Activated B cell treated with CpG ODN at 0.5 μM for 24 hours (primary cell): ENCODE results near the gene ABHD8. TPM values are rescaled to one million over a fixed set of nuclear protein-coding genes. Genes with fewer than 3 reads are reported as not detected.

Experiments used
- ATAC-seq: fragments of 200-7000 bp; cut with Tn5 transposase; one replicate; pipeline ENCODE4 v1.10.0; 2021; ENCODE audit warnings: low read depth, mild to moderate bottlenecking, moderate library complexity
- CTCF ChIA-PET: fragments of 350-600 bp; sonication (Branson Sonifier 250); formaldehyde crosslinking; loops from one replicate; lab custom pipeline; 2021; ENCODE audit warnings: antibody characterized with exemption; lab: Charles Lee
- POLR2A ChIA-PET: fragments of 350-600 bp; sonication (Branson Sonifier 250); formaldehyde crosslinking; loops from one replicate; lab custom pipeline; 2021; ENCODE audit warnings: antibody characterized with exemption; lab: Charles Lee
- DNase-seq: peaks from one replicate; pipeline ENCODE4 v3.0.0; 2022
- H3K27ac Mint-ChIP-seq: one replicate; pipeline ENCODE4 v1.8.0; 2020; ENCODE audit warnings: mixed read lengths
- H3K27me3 Mint-ChIP-seq: one replicate; pipeline ENCODE4 v1.8.0; 2021; ENCODE audit warnings: mixed read lengths
- H3K36me3 Mint-ChIP-seq: one replicate; pipeline ENCODE4 v1.8.0; 2021; ENCODE audit warnings: low read depth, mixed read lengths
- H3K4me1 Mint-ChIP-seq: one replicate; pipeline ENCODE4 v1.8.0; 2021; ENCODE audit warnings: mixed read lengths
- H3K4me3 Mint-ChIP-seq: one replicate; pipeline ENCODE4 v1.8.0; 2020; ENCODE audit warnings: mild to moderate bottlenecking, mixed read lengths
- H3K9me3 Mint-ChIP-seq: one replicate; pipeline ENCODE4 v1.8.0; 2020; ENCODE audit warnings: mixed read lengths
- intact Hi-C: fragments of 100-400 bp; cut with micrococcal nuclease; formaldehyde crosslinking; loops from one replicate; pipeline ENCODE4 v1.15.1; 2024
- total RNA-seq: library from RNA; stranded (reverse); gene quantifications from 2 replicates; pipeline ENCODE4 v1.2.3, GENCODE V29; 2022
- TF ChIP-seq, protein P1 (sequence below): fragments of 200-600 bp; IDR thresholded peaks from one replicate; pipeline ENCODE4 v1.8.0; 2022; ENCODE audit warnings: antibody characterized with exemption, mild to moderate bottlenecking

The ABHD8 gene
- total RNA-seq, 1 donor from 2014 or later = 5.4 TPM

DNA sequence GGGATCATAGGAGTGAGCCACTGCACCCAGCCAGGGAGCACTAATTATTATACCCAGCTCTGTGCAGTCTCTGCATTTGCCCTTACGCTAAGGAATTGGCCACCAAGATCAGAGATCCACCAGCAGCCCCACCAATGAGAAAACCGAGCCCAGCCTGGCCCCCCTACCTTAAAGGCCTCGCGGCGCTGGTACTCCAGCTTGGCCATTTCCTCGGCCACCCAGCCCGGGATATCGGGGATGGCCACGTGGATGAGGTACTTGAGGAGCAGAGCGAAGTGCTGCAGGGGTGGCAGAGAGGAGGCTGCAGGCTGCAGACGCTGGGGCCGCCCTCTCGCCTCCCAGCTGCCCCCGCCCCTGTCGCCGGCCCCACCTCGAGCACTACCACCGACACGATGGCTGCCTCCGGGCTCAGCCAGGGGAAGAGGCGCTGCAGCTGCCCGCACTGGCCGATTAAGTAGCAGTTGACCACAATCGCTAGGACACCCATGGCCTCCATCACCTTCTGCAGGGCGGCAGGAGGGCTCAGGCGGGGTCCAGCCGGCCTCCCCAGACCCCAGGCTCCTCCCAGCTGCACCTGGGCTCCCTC lies 23.9 kb upstream of the ABHD8 start:
- ATAC-seq (no peak), DNase-seq (no peak)
- Mint-ChIP-seq H3K36me3 (peaks cover 6% of the 10 kb centered on the region), H3K27ac (no peak overlapping the region), H3K9me3 (no peaks in the 10 kb centered on the region), H3K4me1 (peaks cover 18% of the 10 kb centered on the region), H3K4me3 (peak overlapping the region; percentile 52), H3K27me3 (peaks cover 6% of the 10 kb centered on the region)
- ChIA-PET CTCF (no interaction called here), POLR2A (interaction anchor here (0.7 to 3.5 kb wide), 3 partner anchors 9 to 18 kb away, joined by 3 to 24 read pairs (median 3); partner anchors contain the start of gene DDA1)
- TF ChIP-seq, protein P1, sequence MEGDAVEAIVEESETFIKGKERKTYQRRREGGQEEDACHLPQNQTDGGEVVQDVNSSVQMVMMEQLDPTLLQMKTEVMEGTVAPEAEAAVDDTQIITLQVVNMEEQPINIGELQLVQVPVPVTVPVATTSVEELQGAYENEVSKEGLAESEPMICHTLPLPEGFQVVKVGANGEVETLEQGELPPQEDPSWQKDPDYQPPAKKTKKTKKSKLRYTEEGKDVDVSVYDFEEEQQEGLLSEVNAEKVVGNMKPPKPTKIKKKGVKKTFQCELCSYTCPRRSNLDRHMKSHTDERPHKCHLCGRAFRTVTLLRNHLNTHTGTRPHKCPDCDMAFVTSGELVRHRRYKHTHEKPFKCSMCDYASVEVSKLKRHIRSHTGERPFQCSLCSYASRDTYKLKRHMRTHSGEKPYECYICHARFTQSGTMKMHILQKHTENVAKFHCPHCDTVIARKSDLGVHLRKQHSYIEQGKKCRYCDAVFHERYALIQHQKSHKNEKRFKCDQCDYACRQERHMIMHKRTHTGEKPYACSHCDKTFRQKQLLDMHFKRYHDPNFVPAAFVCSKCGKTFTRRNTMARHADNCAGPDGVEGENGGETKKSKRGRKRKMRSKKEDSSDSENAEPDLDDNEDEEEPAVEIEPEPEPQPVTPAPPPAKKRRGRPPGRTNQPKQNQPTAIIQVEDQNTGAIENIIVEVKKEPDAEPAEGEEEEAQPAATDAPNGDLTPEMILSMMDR = no peak
- intact Hi-C loops = no loop called here

DNA sequence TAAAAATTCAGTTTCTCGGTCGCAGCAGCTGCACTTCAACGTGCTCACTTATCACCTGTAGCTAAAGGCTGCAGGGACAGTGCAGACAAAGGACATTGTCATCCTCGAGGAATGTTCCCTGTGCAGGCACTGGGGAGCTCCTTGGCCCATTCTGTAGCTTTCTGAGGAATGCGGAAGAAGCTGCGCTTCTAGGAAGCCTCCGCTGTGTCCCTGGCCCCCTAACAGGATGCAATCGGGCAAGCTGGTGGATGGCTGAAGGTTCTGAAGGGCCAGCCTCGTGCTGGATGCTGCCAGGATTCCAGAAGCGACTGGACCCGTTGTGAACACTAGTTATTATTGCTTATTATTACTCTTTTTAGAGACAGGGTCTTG lies 23.4 kb upstream of the ABHD8 start:
- Mint-ChIP-seq H3K27ac (no peak overlapping the region), H3K27me3 (peaks cover 6% of the 10 kb centered on the region), H3K4me3 (no peak overlapping the region), H3K36me3 (peaks cover 8% of the 10 kb centered on the region), H3K4me1 (peaks cover 18% of the 10 kb centered on the region), H3K9me3 (no peaks in the 10 kb centered on the region)
- DNase-seq = no peak
- ChIA-PET POLR2A (interaction anchor here (0.7 to 3.5 kb wide), 2 partner anchors 9 to 17 kb away, joined by 3 to 24 read pairs; partner anchors contain the start of gene DDA1), CTCF (no interaction called here)
- intact Hi-C loops = no loop called here
- no peak for ATAC-seq
- TF ChIP-seq, protein P1 = no peak

DNA sequence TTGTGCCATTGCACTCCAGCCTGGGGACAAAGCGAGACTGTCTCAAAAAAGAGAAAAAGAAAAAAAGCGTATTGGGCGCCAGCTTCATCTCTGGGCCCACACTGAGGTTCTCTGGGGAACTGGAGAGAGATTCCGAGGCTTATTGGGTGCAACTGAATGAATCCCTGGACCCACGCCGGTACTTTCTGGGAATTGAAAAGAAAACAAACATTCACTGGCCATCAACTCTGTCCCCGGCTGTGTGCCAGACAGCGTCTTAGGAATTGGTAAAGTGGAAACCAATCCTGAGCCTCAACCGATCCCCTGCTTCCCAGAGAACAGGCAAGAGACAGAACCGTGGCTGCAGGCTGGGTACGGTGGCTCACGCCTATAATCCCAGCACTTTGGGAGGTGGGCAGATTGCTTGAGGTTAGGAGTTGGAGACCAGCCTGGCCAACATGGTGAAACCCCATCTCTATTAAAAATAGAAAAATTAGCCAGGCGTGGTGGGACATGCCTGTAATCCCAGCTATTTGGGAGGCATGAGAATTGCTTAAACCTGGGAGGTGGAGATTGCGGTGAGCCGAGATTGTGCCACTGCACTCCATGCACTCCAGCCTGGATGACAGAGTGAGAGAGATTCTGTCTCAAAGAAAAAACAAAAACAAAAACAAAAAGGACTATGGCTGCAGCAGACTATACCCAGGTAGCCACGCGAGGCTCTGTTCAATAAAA lies 22.8 kb upstream of the ABHD8 start:
- intact Hi-C loops = no loop called here
- ATAC-seq (no peak), DNase-seq (no peak)
- Mint-ChIP-seq H3K4me3 (no peak overlapping the region), H3K27me3 (peaks cover 6% of the 10 kb centered on the region), H3K36me3 (peaks cover 10% of the 10 kb centered on the region), H3K9me3 (no peaks in the 10 kb centered on the region), H3K27ac (no peak overlapping the region), H3K4me1 (peaks cover 18% of the 10 kb centered on the region)
- ChIA-PET POLR2A (interaction anchor here (0.7 to 3.5 kb wide), 4 partner anchors 7 to 34 kb away, joined by 3 to 24 read pairs (median 4); partner anchors contain the start of gene DDA1), CTCF (no interaction called here)
- TF ChIP-seq, protein P1 = no peak

DNA sequence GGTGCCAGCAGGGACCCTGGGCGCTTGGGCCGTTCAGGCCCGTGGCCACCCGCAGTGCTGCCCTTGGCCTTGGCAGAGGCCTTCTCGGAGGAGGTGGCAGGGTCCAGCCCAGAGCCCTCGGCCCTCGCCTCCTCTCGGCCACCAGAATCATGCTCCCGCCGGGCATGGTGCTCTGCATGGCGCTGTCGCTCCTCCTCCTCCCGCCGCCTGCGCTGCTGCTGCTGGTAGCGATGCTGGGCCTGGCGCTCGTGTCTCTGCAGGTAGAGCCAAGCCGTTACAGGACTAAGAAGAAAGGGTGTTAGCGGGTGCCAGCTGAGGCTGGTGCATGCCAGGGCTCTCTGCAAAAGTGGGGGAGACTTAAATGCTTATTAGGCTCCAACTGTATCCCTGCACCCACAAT lies 21.9 kb upstream of the ABHD8 start:
- Mint-ChIP-seq H3K27me3 (no peaks in the 10 kb centered on the region), H3K36me3 (peaks cover 19% of the 10 kb centered on the region), H3K9me3 (no peaks in the 10 kb centered on the region), H3K4me3 (no peak overlapping the region), H3K4me1 (peaks cover 16% of the 10 kb centered on the region), H3K27ac (no peak overlapping the region)
- intact Hi-C loops = no loop called here
- CTCF ChIA-PET = no interaction called here
- DNase-seq = no peak
- TF ChIP-seq, protein P1 = no peak
- POLR2A ChIA-PET = interaction anchor here (0.6 to 2.0 kb wide), 2 partner anchors 8 to 1238 kb away, joined by 3 to 4 read pairs; no protein-coding TSS in a partner anchor
- no peak for ATAC-seq

DNA sequence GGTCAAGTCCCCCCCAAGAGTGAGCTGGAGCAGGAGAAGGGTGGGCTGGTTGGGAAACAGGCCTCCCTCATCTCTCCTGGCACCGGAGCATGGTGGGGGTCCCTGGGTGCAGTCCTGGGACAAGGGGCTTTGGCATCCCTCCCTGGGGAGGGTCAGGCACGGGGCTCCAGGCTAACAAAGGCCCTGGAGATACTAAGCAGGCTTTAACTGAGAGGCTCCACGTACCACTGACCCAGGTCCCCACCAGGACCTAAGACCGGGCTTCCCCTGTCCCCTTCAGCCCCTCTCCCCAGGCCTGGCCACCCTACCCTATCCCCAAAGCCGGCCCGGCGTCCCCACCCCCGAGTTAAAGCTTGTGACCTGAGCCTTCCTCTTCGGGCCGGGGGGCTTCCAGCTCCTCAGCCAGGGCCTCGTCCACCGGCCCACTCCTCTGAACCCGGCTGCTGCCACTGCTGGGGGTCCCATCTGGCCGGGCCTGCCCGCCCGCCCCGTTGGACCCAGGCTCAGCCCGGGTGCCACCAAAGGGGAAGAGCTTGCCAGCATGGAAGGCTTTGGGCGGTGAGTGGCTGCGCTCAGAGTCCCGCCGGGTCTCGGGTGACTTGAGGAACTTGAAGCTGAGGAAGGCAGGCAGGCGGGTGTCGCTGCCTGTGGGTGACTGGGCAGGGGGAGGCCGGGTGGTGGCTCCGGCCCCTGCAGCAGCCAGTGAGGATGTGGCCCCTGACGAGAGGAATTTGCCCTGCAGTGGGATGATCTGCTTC lies 21.3 kb upstream of the ABHD8 start:
- no peaks in the 10 kb centered on the region for H3K27me3 Mint-ChIP-seq
- H3K36me3 Mint-ChIP-seq = peaks cover 25% of the 10 kb centered on the region
- no peak overlapping the region for H3K4me3 Mint-ChIP-seq
- H3K9me3 Mint-ChIP-seq = no peaks in the 10 kb centered on the region
- no peak for ATAC-seq
- ChIA-PET POLR2A (interaction anchor here (0.6 to 2.0 kb wide), 2 partner anchors 9 to 1238 kb away, joined by 3 to 4 read pairs; no protein-coding TSS in a partner anchor), CTCF (no interaction called here)
- DNase-seq = no peak
- intact Hi-C loops = no loop called here
- TF ChIP-seq, protein P1 = no peak
- H3K4me1 Mint-ChIP-seq = peaks cover 13% of the 10 kb centered on the region
- no peak overlapping the region for H3K27ac Mint-ChIP-seq
